ENCODE data around the gene GPR107.

Gene GPR107

GRCh38 chr9:130058154-130058553 is 4.4 kb downstream of the GPR107 start:
- no peak for DNase-seq

DNA sequence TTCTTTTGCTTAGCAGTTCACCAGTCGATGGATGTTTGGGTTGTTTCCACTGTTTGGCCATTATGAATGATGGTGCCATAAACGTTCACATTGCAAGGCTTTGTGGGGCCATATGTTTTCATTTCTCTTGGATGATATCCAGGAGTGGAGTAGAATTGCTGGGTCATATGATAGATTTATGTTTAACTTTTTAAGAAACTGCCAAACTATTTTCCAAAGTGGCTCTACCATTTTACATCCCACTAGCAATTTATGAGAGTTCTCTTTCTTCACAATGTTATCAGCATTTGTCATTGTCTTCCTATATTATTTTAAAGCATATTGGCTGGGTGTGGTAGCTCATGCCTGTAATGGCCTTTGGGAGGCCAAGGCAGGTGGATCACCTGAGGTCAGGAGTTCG is 5.2 kb downstream of the GPR107 start:
- no peak for DNase-seq

DNA sequence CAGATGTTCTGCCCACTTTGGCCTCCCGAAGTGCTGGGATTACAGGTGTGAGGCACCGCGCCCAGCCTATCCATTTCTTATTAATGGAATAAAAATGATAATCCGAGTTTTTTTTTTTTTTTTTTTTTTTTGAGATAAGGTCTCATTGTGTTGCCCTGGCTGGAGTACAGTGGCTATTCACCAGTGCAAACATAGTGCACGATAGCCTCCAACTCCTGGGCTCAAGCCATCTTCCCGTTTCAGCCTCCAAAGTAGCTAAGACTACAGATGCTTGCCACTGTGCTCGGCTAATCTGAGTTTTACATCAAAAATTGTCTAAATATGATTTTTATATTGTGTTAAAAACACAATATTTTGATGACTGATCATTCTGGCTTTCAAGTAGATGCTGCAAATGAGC is 6.6 kb downstream of the GPR107 start:
- DNase-seq = no peak

GRCh38 chr9:130062750-130063149 is 9.0 kb downstream of the GPR107 start:
- DNase-seq = no peak

DNA sequence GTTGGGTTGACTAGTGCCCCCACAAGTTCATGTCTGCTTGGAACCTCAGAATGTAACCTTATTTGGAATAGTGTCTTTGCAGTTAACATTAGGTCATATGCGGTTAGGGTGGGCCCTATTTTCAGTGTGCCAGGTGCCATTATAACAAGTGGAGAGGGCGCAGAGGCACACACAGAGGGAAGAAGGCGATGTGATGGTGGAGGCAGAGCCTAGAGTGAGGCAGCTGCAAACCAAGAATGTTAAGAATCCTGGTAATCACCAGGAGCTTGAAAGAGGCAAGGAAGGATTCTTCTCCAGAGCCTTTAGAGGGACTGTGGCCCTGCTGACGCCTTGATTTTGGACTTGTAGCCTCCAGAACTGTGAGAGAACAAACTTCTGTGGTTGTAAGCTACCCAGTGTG is 10.9 kb downstream of the GPR107 start:
- no peak for DNase-seq

DNA sequence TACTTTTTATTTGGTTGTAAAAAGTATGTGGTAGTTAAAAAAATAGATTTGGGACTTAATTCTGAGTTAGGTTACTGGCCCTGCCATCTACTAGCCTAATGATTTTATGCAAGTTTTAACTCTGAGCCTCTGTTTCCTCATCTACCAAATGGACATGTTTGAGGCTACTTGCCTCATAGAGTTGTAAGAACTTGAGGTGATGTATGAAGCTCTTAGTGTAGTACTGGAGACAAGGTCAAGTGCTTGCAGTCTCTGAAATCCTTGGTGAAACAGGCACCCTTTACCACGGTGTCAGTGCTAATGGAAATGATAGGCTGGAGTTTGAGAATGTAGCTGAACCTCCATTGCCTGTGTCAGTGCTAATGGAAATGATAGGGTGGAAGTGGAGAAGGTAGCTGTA is 15.3 kb downstream of the GPR107 start:
- no peak for DNase-seq

DNA sequence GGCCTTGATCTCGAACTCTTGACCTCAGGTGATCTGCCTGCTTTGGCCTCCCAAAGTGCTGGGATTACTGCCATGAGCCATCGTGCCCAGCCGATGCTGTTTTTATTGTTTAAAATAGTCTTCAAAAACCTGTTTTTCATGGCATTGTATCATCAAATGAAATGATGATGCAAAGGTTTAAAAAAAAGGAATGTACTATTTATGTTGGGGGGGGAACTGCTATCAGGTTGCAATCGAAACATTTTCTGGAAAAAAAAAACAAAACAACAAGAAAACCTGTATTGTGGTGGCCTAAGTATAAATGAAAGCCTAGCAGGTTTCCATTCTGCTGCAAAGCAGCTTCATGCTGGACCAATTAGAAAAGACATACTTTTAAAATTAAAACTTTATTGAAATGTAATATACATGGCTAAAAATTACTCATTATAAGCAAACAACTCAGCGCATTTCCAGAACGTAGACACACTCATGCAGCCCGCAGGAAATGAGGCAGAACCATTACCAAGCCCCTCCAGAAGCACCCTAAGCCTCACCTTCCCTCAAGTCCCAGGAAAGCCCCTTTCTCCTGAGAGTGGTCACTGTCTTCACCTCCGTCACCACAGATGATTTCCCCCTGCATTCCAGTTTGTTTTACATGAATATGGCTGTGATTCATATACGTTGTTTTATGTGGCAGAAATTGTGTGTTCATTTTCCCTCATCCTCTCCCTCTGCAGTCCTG is 19.0 kb downstream of the GPR107 start:
- DNase-seq = no peak

DNA sequence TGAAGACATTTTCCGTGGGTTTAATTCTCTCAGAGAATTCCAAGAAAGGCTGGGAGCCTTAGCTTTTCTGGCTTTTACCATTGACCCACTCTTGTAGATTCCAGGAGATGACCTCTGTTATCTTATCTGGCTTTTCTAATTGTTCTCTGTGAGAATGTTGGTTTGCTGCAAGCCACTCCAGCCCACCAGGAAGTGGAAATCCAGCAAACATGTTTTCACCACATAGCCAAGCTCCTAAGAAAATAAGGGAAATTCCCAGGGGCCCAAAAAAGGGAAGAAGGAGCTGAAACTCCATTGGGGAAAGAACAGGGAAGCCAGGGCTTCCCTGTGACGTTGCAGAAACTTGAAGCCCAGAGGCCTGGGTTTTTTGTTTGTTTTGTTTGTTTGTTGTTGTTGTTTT is 19.7 kb downstream of the GPR107 start:
- no peak for DNase-seq

DNA sequence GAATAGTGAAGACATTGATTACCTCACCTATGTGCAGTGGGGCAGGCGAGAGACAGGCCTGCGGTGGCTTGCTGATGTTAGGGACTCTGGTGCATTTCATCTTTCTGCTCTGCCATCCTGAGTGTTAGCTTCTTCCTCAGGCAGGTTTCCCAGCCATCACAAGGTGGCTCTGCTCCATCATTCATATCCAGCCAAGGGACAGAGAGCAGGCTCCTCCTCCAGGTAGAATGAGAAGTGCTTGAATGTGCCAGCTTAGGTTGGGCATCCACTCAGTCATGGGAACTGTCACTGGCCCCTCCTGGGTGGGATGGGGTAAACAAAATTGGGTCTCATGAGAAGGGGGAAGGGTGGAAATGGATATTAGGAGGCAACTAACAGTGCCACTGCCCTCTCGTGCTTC is 24.8 kb downstream of the GPR107 start:
- no peak for DNase-seq

DNA sequence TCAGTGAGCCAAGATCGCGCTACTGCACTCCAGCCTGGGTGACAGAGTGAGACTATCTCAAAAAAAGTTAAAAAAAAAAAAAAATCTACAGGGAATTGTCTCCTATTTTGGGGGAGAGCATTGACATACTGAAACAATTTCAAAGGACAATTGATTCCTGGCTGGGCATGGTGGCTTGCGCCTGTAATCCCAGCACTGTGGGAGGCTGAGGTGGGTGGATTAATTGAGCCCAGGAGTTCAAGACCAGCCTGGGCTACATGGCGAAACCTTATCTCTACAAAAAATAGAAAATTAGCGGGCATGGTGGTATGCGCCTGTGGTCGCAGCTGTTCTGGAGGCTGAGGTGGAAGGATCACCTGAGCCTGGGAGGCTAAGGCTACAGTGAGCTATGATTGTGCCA is 30.6 kb downstream of the GPR107 start:
- no peak for DNase-seq

DNA sequence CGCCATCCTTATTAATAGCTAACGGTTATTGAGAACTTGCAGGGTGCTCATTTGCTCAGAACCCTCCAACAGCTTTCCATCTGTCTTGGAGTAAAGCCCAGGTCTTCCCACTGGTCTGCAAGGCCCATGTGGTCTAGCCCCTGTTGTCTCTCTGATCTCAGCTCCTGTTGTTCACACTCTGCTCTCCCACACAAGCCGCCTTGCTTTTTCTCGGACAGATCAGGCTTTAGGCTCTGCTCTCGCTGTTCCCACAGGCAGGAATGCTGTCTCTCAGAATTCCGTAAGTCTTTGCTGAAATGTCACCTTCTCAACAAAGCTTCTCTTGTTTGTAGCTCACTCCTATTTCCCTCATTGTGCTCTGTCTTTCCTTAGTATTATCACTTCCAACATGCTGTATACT is 34.3 kb downstream of the GPR107 start:
- no peak for DNase-seq

DNA sequence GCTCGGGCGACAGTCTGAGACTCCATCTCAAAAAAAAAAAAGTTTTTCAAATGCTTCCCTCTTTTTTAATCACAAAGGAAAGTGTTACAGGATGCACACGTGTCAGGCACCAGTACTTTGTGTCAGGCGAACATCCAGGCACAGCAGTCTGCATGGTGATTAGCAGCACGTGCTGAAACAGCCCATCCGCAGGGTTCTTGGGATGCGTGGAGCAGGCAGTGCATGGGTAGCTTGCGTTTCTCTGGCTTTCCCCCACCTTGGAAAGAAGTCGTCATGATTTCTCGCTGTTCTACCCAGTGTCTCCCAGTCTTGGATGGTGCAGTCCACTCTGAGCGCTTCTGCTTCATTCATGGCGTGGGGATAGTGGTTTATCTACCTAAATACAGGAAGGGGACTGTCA is 35.4 kb downstream of the GPR107 start:
- DNase-seq = no peak

DNA sequence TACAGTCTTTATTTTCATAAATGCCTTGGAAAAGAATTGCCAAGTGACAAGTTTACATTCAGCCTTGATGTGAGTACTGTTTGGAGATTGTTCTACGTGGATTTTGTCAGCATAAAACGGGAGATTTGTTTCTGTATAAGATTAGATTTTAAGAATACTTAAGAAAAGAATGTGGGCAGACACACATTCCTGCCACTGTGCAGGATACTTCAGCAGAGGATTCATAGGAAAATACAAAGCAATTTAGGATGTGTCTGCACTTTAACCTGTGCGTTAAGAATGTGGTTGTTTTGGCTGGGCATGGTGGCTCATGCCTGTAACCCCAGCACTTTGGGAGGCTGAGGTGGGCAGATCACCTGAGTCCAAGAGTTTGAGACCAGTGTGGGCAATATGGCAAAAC is 37.2 kb downstream of the GPR107 start:
- DNase-seq = no peak

DNA sequence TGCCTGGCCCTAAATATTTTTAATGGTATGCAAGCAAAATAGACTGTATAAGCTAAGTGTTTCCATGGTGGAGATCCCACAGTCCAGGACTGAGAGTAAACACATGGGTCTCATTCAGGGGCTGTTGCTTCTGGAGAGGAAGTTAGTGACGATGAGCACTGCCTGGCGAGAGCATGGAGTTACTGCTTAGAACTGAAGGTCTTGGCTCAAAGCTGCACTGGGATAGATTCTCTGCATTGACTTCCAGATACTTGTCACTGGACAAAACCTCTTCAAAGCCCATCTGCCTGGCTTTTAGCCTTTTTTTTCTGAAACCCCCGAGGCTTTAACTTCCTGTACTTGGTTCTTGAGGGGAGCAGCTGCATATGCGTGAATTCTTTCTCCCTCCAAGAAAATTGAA is 39.2 kb downstream of the GPR107 start:
- DNase-seq = no peak

GRCh38 chr9:130095872-130096271 is 42.2 kb downstream of the GPR107 start:
- DNase-seq = no peak

- DNase-seq = no peak
These were observed 47.0 kb downstream of the GPR107 start for GRCh38 chr9:130100681-130101080.

- no peak for DNase-seq
These were observed 48.2 kb downstream of the GPR107 start for GRCh38 chr9:130101915-130102314.

GRCh38 chr9:130104491-130105193 is 50.9 kb downstream of the GPR107 start:
- DNase-seq = no peak

GRCh38 chr9:130106860-130107233 is 53.1 kb downstream of the GPR107 start:
- DNase-seq = peak in 1 of 2 donors; percentile 29

- peak in 1 of 2 donors; percentile 72 for DNase-seq
These were observed 53.6 kb downstream of the GPR107 start for GRCh38 chr9:130107234-130107861.

DNA sequence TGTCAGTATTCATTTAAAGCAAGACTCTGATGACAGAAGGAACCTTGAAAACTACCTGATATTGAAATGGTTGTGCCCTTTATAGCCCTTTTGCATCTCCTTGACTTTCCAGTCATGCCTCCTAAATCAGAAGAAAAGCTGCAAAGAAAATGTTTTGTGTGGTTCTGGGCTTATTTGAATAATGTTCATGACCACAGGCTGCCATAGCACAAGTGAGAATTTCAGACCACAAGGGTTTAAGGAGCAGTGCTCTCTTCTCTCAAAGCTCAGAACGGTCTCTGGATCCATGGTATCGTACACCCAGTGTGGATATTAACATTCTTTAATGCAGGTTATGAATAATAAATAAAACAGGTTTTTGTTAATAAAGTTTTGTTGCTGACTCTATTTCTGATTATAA is 54.2 kb downstream of the GPR107 start:
- no peak for DNase-seq

- no peak for DNase-seq
These were observed 56.5 kb downstream of the GPR107 start for GRCh38 chr9:130110166-130110565.

DNA sequence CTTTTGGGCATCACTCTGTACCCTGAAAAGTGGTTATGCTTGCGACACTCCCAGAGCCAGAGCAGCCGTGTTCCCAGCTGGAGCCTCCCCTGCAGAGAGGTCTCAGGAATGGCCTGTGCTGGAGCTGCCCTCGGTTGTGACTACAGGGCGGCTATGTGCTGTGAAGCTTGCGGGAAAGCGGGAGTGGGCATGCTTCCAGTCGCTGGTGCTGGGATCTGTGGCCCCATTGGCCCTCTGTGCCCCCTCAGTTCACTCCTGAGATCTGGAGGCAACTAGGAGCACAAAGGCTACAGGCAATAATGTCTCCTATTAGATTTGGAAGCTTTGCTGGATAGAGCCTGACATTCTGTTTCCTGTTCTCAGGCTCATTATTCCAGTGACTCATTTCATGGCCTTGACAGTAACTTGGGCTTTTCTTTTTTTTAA is 56.9 kb downstream of the GPR107 start:
- DNase-seq = no peak

GRCh38 chr9:130111786-130112537 is 58.3 kb downstream of the GPR107 start:
- no peak for DNase-seq
